ENCODE data around the gene SUN5. TPM values are rescaled to one million over a fixed set of nuclear protein-coding genes. Genes with fewer than 3 reads are reported as not detected.

Gene SUN5
- total RNA-seq, 1 experiment from 2014 or later, result not detected

GRCh38 chr20:32983459-32984112, 20.6 kb downstream of the SUN5 start:
- TF ChIP-seq, protein P1, sequence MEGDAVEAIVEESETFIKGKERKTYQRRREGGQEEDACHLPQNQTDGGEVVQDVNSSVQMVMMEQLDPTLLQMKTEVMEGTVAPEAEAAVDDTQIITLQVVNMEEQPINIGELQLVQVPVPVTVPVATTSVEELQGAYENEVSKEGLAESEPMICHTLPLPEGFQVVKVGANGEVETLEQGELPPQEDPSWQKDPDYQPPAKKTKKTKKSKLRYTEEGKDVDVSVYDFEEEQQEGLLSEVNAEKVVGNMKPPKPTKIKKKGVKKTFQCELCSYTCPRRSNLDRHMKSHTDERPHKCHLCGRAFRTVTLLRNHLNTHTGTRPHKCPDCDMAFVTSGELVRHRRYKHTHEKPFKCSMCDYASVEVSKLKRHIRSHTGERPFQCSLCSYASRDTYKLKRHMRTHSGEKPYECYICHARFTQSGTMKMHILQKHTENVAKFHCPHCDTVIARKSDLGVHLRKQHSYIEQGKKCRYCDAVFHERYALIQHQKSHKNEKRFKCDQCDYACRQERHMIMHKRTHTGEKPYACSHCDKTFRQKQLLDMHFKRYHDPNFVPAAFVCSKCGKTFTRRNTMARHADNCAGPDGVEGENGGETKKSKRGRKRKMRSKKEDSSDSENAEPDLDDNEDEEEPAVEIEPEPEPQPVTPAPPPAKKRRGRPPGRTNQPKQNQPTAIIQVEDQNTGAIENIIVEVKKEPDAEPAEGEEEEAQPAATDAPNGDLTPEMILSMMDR (IDR thresholded peaks at IDR 0.05; ENCODE audit: insufficient read depth in 1 of 2, low read depth in 1 of 2, low read length in 1 of 2, severe bottlenecking in 1 of 2, unreplicated experiment in 1 of 2), result no peak
- no peaks in the 10 kb centered on the region for H3K27me3 ChIP-seq (replicated peaks; ENCODE audit: control insufficient read depth, insufficient read depth, low read length)
- POLR2A ChIA-PET, result no interaction called here
- H3K4me1 ChIP-seq, result no peaks in the 10 kb centered on the region
- BruUV-seq (replicated peaks), result no TSS peak
- Mint-ChIP-seq H3K27me3 (ENCODE audit: insufficient read depth, unreplicated experiment) (peaks cover 7% of the 10 kb centered on the region), H3K36me3 (ENCODE audit: insufficient read depth, unreplicated experiment) (no peaks in the 10 kb centered on the region), H3K4me3 (ENCODE audit: unreplicated experiment) (no peak overlapping the region), H3K9me3 (ENCODE audit: unreplicated experiment) (no peaks in the 10 kb centered on the region), H3K4me1 (ENCODE audit: low read depth, unreplicated experiment) (no peaks in the 10 kb centered on the region), H3K27ac (ENCODE audit: unreplicated experiment) (no peak overlapping the region)
- intact Hi-C loops (cut with micrococcal nuclease; ENCODE audit: unreplicated experiment), result no loop called here
- CTCF ChIA-PET, result no interaction called here
- DNase-seq, result no peak
- no peak overlapping the region for H3K4me3 ChIP-seq (ENCODE audit: low read depth, low read length)
- no peaks in the 10 kb centered on the region for H3K36me3 ChIP-seq (ENCODE audit: control insufficient read depth, insufficient read depth, low read length)
- H3K9me3 ChIP-seq, result no peaks in the 10 kb centered on the region

DNA sequence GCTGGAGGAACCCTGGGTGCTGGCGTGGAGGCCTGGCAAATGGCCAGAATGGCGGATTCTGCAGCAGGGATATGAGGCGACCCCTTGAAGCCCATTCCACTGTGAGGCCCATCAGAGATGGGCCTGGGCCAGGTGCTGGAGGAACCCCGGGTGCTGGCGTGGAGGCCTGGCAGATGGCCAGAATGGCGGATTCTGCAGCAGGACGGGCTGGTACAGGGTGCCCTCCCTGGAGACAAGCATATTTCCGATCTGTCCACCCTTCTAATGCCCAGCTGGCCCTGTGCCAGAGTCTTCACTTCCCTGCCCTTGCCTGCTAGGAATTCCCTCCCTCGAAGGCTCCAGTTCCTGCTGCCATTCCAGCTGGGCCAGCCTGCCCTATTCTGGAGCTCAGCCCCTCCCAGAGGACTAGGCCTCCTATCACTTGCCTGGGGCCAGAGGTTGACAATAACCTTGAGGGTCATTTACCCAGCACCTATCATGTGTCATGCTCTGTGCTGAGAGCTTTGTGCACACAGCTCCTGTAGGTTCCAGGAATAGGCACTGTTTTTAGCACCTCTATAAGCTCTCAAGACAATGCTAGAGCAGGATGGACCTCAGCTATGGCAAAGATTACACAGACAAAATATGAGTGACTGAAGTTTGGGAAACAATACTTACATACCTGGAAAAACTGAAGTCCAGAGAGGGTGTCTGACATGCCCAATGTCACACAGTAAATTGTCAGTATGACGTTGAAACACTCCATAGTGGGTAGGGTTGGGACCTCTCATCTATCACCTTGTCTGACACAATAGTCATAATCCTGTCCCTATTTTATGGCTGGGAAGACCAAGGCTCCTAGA, 21.4 kb downstream of the SUN5 start:
- H3K9me3 Mint-ChIP-seq (ENCODE audit: unreplicated experiment), result no peaks in the 10 kb centered on the region
- H3K4me3 Mint-ChIP-seq (ENCODE audit: unreplicated experiment), result no peak overlapping the region
- H3K27me3 ChIP-seq (replicated peaks; ENCODE audit: control insufficient read depth, insufficient read depth, low read length), result no peaks in the 10 kb centered on the region
- TF ChIP-seq, protein P1 (IDR thresholded peaks at IDR 0.05; ENCODE audit: insufficient read depth in 1 of 2, low read depth in 1 of 2, low read length in 1 of 2, severe bottlenecking in 1 of 2, unreplicated experiment in 1 of 2), result no peak
- H3K36me3 Mint-ChIP-seq (ENCODE audit: insufficient read depth, unreplicated experiment), result no peaks in the 10 kb centered on the region
- H3K36me3 ChIP-seq (ENCODE audit: control insufficient read depth, insufficient read depth, low read length), result no peaks in the 10 kb centered on the region
- H3K4me3 ChIP-seq (ENCODE audit: low read depth, low read length), result no peak overlapping the region
- no peak overlapping the region for H3K27ac Mint-ChIP-seq (ENCODE audit: unreplicated experiment)
- no peaks in the 10 kb centered on the region for H3K4me1 Mint-ChIP-seq (ENCODE audit: low read depth, unreplicated experiment)
- H3K9me3 ChIP-seq, result no peaks in the 10 kb centered on the region
- peak in 1 of 2 experiments; percentile 46 for DNase-seq
- ChIA-PET CTCF (no interaction called here), POLR2A (no interaction called here)
- H3K27me3 Mint-ChIP-seq (ENCODE audit: insufficient read depth, unreplicated experiment), result peaks cover 7% of the 10 kb centered on the region
- no peaks in the 10 kb centered on the region for H3K4me1 ChIP-seq
- BruUV-seq (replicated peaks), result no TSS peak
- intact Hi-C loops (cut with micrococcal nuclease; ENCODE audit: unreplicated experiment), result no loop called here

DNA sequence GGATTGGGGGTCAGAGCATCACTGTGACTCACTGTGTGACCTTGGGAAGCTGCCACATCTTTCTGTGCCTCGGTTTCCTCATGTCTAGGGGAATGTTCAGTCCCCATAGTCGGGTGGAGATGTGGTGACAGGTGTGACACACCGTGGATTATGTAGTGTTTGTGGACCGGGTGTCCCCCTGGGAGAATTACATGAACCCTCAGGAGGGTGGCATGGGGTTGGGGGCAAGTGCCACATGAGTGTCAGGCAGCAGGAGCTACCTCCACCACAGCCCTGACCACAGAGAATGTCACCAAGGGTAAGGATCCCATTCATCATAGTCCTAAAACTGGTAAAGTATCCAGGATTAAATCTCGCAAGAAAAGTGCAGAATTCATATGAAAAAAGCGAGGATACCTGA, 23.2 kb downstream of the SUN5 start:
- no peak overlapping the region for H3K4me3 Mint-ChIP-seq (ENCODE audit: unreplicated experiment)
- POLR2A ChIA-PET, result no interaction called here
- TF ChIP-seq, protein P1 (IDR thresholded peaks at IDR 0.05; ENCODE audit: insufficient read depth in 1 of 2, low read depth in 1 of 2, low read length in 1 of 2, severe bottlenecking in 1 of 2, unreplicated experiment in 1 of 2), result no peak
- no peaks in the 10 kb centered on the region for H3K36me3 Mint-ChIP-seq (ENCODE audit: insufficient read depth, unreplicated experiment)
- CTCF ChIA-PET, result interaction anchor here (0.5 kb wide), 1 partner anchor 15 kb away, joined by 3 read pairs; no protein-coding TSS in a partner anchor
- Histone ChIP-seq H3K9me3 (peaks cover 16% of the 10 kb centered on the region; the same call in 1 of the 2 replicates), H3K27me3 (replicated peaks; ENCODE audit: control insufficient read depth, insufficient read depth, low read length) (no peaks in the 10 kb centered on the region), H3K36me3 (ENCODE audit: control insufficient read depth, insufficient read depth, low read length) (no peaks in the 10 kb centered on the region), H3K4me3 (ENCODE audit: low read depth, low read length) (no peak overlapping the region), H3K4me1 (no peaks in the 10 kb centered on the region)
- BruUV-seq (replicated peaks), result no TSS peak
- intact Hi-C loops (cut with micrococcal nuclease; ENCODE audit: unreplicated experiment), result no loop called here
- DNase-seq, result no peak
- H3K27me3 Mint-ChIP-seq (ENCODE audit: insufficient read depth, unreplicated experiment), result peaks cover 7% of the 10 kb centered on the region
- H3K27ac Mint-ChIP-seq (ENCODE audit: unreplicated experiment), result no peak overlapping the region
- H3K9me3 Mint-ChIP-seq (ENCODE audit: unreplicated experiment), result no peaks in the 10 kb centered on the region
- H3K4me1 Mint-ChIP-seq (ENCODE audit: low read depth, unreplicated experiment), result no peaks in the 10 kb centered on the region
